ENCODE results near the gene ZMAT1. TPM values are rescaled to one million over a fixed set of nuclear protein-coding genes. Genes with fewer than 3 reads are reported as not detected.
"Not testable (repeated sequence)": the region's sequence is repeated elsewhere in the genome, so short reads cannot be mapped to it uniquely, and the experiment has no call there.

ZMAT1 gene
- total and polyA plus RNA-seq, 4 donors: 1.1 to 3.9 (median 2.3) TPM

DNA sequence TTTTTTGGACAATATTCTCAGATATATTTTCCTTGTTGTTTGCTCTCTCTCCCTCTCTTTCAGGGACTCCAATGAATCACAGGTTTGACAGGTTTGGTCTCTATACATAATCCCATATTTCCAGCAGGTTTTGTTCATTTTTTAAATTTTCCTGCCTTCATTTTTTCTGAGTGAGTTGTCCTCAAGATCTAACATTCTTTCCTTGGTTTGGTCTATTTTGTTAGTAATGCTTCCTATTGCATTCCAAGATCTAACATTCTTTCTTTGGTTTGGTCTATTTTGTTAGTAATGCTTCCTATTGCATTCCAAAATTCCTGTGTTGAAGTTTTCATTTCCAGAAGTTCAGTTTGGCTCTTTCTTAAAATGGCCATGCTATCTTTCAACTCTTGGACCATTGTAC lies 45.3 kb upstream of the ZMAT1 start:
- no peak for DNase-seq (ENCODE audit: low spot score)
- no peak overlapping the region for H3K9ac ChIP-seq (ENCODE audit: low read depth in 1 of 2, low read length in 2 of 2)
- peaks cover 0 to 6% (median 2%) of the 10 kb centered on the region in 4 donors for H3K9me3 ChIP-seq (ENCODE audit: control insufficient read depth in 4 of 4, low read length in 3 of 4)
- TF ChIP-seq EGR1 (IDR thresholded peaks at IDR 0.05; ENCODE audit: low read depth in 2 of 2) (no peak), FOXA2 (IDR thresholded peaks at IDR 0.05) (no peak), TAF1 (conservative IDR thresholded peaks at IDR 0.05) (no peak), GABPA (IDR thresholded peaks at IDR 0.05 in 1 of 2, conservative IDR thresholded peaks at IDR 0.05 in 1 of 2) (no peak), SP1 (IDR thresholded peaks at IDR 0.05) (no peak), HNF4G (IDR thresholded peaks at IDR 0.05) (no peak), YY1 (IDR thresholded peaks at IDR 0.05) (no peak), RXRA (IDR thresholded peaks at IDR 0.05) (no peak)
- TF ChIP-seq, protein P1, sequence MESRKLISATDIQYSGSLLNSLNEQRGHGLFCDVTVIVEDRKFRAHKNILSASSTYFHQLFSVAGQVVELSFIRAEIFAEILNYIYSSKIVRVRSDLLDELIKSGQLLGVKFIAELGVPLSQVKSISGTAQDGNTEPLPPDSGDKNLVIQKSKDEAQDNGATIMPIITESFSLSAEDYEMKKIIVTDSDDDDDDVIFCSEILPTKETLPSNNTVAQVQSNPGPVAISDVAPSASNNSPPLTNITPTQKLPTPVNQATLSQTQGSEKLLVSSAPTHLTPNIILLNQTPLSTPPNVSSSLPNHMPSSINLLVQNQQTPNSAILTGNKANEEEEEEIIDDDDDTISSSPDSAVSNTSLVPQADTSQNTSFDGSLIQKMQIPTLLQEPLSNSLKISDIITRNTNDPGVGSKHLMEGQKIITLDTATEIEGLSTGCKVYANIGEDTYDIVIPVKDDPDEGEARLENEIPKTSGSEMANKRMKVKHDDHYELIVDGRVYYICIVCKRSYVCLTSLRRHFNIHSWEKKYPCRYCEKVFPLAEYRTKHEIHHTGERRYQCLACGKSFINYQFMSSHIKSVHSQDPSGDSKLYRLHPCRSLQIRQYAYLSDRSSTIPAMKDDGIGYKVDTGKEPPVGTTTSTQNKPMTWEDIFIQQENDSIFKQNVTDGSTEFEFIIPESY (IDR thresholded peaks at IDR 0.05): no peak
- TF ChIP-seq, protein P2, sequence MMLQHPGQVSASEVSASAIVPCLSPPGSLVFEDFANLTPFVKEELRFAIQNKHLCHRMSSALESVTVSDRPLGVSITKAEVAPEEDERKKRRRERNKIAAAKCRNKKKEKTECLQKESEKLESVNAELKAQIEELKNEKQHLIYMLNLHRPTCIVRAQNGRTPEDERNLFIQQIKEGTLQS (IDR thresholded peaks at IDR 0.05): no peak
- TF ChIP-seq, protein P3, sequence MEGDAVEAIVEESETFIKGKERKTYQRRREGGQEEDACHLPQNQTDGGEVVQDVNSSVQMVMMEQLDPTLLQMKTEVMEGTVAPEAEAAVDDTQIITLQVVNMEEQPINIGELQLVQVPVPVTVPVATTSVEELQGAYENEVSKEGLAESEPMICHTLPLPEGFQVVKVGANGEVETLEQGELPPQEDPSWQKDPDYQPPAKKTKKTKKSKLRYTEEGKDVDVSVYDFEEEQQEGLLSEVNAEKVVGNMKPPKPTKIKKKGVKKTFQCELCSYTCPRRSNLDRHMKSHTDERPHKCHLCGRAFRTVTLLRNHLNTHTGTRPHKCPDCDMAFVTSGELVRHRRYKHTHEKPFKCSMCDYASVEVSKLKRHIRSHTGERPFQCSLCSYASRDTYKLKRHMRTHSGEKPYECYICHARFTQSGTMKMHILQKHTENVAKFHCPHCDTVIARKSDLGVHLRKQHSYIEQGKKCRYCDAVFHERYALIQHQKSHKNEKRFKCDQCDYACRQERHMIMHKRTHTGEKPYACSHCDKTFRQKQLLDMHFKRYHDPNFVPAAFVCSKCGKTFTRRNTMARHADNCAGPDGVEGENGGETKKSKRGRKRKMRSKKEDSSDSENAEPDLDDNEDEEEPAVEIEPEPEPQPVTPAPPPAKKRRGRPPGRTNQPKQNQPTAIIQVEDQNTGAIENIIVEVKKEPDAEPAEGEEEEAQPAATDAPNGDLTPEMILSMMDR (IDR thresholded peaks at IDR 0.05; ENCODE audit: low read depth, low read length, missing input control): no peak
- H3K27ac ChIP-seq (ENCODE audit: low read depth in 1 of 2, low read length in 2 of 2): no peak overlapping the region
- no peaks in the 10 kb centered on the region for H3K27me3 ChIP-seq (ENCODE audit: control insufficient read depth in 4 of 4, insufficient read depth in 4 of 4, low read length in 3 of 4)
- H3K36me3 ChIP-seq (ENCODE audit: control insufficient read depth in 4 of 4, insufficient read depth in 3 of 4, low read depth in 1 of 4, low read length in 3 of 4): no peaks in the 10 kb centered on the region
- H3K4me3 ChIP-seq (ENCODE audit: low read depth in 1 of 3, low read length in 3 of 3): no peak overlapping the region
- no peaks in the 10 kb centered on the region for H3K4me1 ChIP-seq (ENCODE audit: control insufficient read depth in 4 of 4, insufficient read depth in 4 of 4, low read length in 3 of 4)

DNA sequence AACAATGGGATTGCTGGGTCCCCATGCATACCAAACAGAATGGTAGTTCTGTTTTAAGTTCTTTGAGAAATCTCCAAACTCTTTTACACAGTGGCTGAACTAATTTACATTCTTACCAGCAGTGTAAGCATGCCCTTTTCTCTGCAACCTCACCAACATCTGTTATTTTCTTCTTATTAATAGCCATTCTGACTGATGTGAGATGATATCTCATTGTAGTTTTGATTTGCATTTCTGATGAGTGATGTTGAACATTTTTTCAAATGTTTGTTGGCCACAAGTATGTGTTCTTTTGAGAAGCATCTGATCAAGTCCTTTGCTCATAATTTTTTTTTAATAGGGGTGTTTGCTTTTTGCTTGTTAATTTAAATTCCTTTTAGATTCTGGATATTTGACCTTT lies 41.2 kb upstream of the ZMAT1 start:
- Histone ChIP-seq H3K9me3 (ENCODE audit: control insufficient read depth in 4 of 4, low read length in 3 of 4) (peaks cover 0 to 6% (median 2%) of the 10 kb centered on the region in 4 donors), H3K4me3 (ENCODE audit: low read depth in 1 of 3, low read length in 3 of 3) (no peak overlapping the region), H3K27ac (ENCODE audit: low read depth in 1 of 2, low read length in 2 of 2) (no peak overlapping the region), H3K36me3 (ENCODE audit: control insufficient read depth in 4 of 4, insufficient read depth in 3 of 4, low read depth in 1 of 4, low read length in 3 of 4) (no peaks in the 10 kb centered on the region), H3K9ac (ENCODE audit: low read depth in 1 of 2, low read length in 2 of 2) (no peak overlapping the region), H3K4me1 (ENCODE audit: control insufficient read depth in 4 of 4, insufficient read depth in 4 of 4, low read length in 3 of 4) (no peaks in the 10 kb centered on the region), H3K27me3 (ENCODE audit: control insufficient read depth in 4 of 4, insufficient read depth in 4 of 4, low read length in 3 of 4) (no peaks in the 10 kb centered on the region)
- DNase-seq (ENCODE audit: low spot score): no peak
- TF ChIP-seq, protein P1 (IDR thresholded peaks at IDR 0.05): no peak
- TF ChIP-seq SP1 (IDR thresholded peaks at IDR 0.05): no peak
- no peak for TF ChIP-seq HNF4G (IDR thresholded peaks at IDR 0.05)
- TF ChIP-seq GABPA (IDR thresholded peaks at IDR 0.05 in 1 of 2, conservative IDR thresholded peaks at IDR 0.05 in 1 of 2): no peak
- TF ChIP-seq, protein P3 (IDR thresholded peaks at IDR 0.05; ENCODE audit: low read depth, low read length, missing input control): no peak
- TF ChIP-seq, protein P4, sequence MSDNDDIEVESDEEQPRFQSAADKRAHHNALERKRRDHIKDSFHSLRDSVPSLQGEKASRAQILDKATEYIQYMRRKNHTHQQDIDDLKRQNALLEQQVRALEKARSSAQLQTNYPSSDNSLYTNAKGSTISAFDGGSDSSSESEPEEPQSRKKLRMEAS (IDR thresholded peaks at IDR 0.05): no peak

DNA sequence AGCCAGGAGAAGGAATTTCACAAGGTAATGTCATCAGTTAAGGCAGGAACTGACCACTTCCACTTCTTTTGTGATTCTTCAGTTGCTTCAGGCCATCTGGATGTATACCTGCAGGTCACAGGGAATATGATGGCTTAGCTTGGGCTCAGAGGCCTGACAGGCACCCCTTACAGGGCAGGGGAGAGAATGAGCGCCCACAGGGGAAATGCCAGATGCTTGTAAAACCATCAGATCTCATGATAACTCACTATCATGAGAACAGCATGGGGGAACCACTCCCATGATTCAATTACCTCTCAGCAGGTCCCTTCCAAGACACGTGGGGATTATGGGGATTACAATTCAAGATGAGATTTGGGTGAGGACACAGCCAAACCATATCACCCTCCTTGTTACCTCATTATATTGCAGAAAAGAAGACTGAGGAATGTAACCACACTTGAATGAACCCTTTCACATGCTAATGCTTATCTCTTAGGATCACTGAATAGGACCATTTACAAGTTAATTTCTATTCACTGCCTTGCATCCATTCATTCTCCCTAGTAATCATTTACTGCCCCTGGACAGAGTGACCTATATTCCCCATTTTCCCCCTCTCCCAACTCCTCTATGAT lies 33.2 kb upstream of the ZMAT1 start:
- DNase-seq (ENCODE audit: low spot score); H3K4me3 ChIP-seq (ENCODE audit: low read depth in 1 of 3, low read length in 3 of 3); H3K9me3 ChIP-seq (ENCODE audit: control insufficient read depth in 4 of 4, low read length in 3 of 4); H3K9ac ChIP-seq (ENCODE audit: low read depth in 1 of 2, low read length in 2 of 2); H3K27me3 ChIP-seq (ENCODE audit: control insufficient read depth in 4 of 4, insufficient read depth in 4 of 4, low read length in 3 of 4); H3K27ac ChIP-seq (ENCODE audit: low read depth in 1 of 2, low read length in 2 of 2); H3K4me1 ChIP-seq (ENCODE audit: control insufficient read depth in 4 of 4, insufficient read depth in 4 of 4, low read length in 3 of 4); H3K36me3 ChIP-seq (ENCODE audit: control insufficient read depth in 4 of 4, insufficient read depth in 3 of 4, low read depth in 1 of 4, low read length in 3 of 4): not testable (repeated sequence)
- 58% methylated on average over 2 of the region's 2 CpGs for WGBS

All from liver (tissue), 9 donors.